Stimulated activated CD4-positive, alpha-beta T cell treated with anti-CD3 and anti-CD28 coated beads, Interleukin-15, amount 100 ng/mL, for 24 hours (primary cell): ENCODE data around the gene IQCH.
"Not testable (repeated sequence)": the region's sequence is repeated elsewhere in the genome, so short reads cannot be mapped to it uniquely, and the experiment has no call there.

Experiments
- DNase-seq: peaks from one replicate; pipeline ENCODE4 v3.0.0-alpha.2; 2020

The IQCH gene

GRCh38 chr15:67254238-67255175, at the start of gene IQCH, which contains the start of gene AAGAB:
IQCH (plus strand) TSS chr15:67254786; CDS start chr15:67254897, 111 bp downstream.
AAGAB (minus strand) TSS chr15:67254661; CDS start chr15:67254631, 30 bp downstream.
- peak; percentile 99 for DNase-seq

GRCh38 chr15:67207555-67208207, 46.9 kb upstream of the IQCH start:
- DNase-seq: no peak

- no peak for DNase-seq
Observed at GRCh38 chr15:67208396-67208795, 46.2 kb upstream of the IQCH start.

GRCh38 chr15:67210555-67211168, 43.9 kb upstream of the IQCH start:
- no peak for DNase-seq

- no peak for DNase-seq
Observed at GRCh38 chr15:67212684-67213367, 41.8 kb upstream of the IQCH start.

GRCh38 chr15:67215102-67215501, 39.5 kb upstream of the IQCH start:
- DNase-seq: no peak

- DNase-seq: no peak
Observed at GRCh38 chr15:67216859-67217258, 37.7 kb upstream of the IQCH start.

- no peak for DNase-seq
Observed at GRCh38 chr15:67218428-67218827, 36.2 kb upstream of the IQCH start.

GRCh38 chr15:67219288-67219687, 35.3 kb upstream of the IQCH start:
- no peak for DNase-seq

- DNase-seq: no peak
Observed at GRCh38 chr15:67224889-67225288, 29.7 kb upstream of the IQCH start.

- no peak for DNase-seq
Observed at GRCh38 chr15:67225336-67225735, 29.2 kb upstream of the IQCH start.

- no peak for DNase-seq
Observed at GRCh38 chr15:67227431-67227830, 27.2 kb upstream of the IQCH start.

GRCh38 chr15:67227846-67228245, 26.7 kb upstream of the IQCH start:
- no peak for DNase-seq

- no peak for DNase-seq
Observed at GRCh38 chr15:67228286-67228685, 26.3 kb upstream of the IQCH start.

- no peak for DNase-seq
Observed at GRCh38 chr15:67230504-67230903, 24.1 kb upstream of the IQCH start.

GRCh38 chr15:67232591-67232990, 22.0 kb upstream of the IQCH start:
- no peak for DNase-seq

- no peak for DNase-seq
Observed at GRCh38 chr15:67240235-67241131, 14.1 kb upstream of the IQCH start.

GRCh38 chr15:67241132-67241855, 13.3 kb upstream of the IQCH start:
- peak; percentile 36 for DNase-seq

GRCh38 chr15:67242708-67243111, 11.9 kb upstream of the IQCH start:
- no peak for DNase-seq

GRCh38 chr15:67244971-67245478, 9.6 kb upstream of the IQCH start:
- no peak for DNase-seq

GRCh38 chr15:67246606-67247005, 8.0 kb upstream of the IQCH start:
- not testable (repeated sequence) for DNase-seq
